Activated naive CD8-positive, alpha-beta T cell treated with anti-CD3 and anti-CD28 coated beads, Interleukin-2, amount 10 ng/mL, durations not matched to agents 7 days and 5 days (primary cell): ENCODE results near the gene PRADC1. TPM values are rescaled to one million over a fixed set of nuclear protein-coding genes. Genes with fewer than 3 reads are reported as not detected.

Source experiments
- ATAC-seq: fragments of 150-1000 bp; cut with Tn5 transposase; one replicate; pipeline ENCODE4 v1.10.0; 2021; ENCODE audit warnings: low read depth, moderate library complexity
- POLR2A ChIA-PET: fragments of 350-600 bp; sonication (Branson Sonifier 250); formaldehyde crosslinking; loops from one replicate; lab custom pipeline; 2021; ENCODE audit warnings: antibody characterized with exemption; lab: Charles Lee
- DNase-seq: peaks from one replicate; pipeline ENCODE4 v3.0.0; 2021
- H3K27ac Mint-ChIP-seq: one replicate; pipeline ENCODE4 v1.8.0; 2022; ENCODE audit warnings: mild to moderate bottlenecking, mixed read lengths
- H3K27me3 Mint-ChIP-seq: one replicate; pipeline ENCODE4 v1.8.0; 2022; ENCODE audit warnings: mild to moderate bottlenecking, moderate library complexity, mixed read lengths
- H3K36me3 Mint-ChIP-seq: one replicate; pipeline ENCODE4 v1.8.0; 2021; ENCODE audit warnings: mild to moderate bottlenecking, mixed read lengths
- H3K4me1 Mint-ChIP-seq: one replicate; pipeline ENCODE4 v1.8.0; 2021; ENCODE audit warnings: mixed read lengths
- H3K4me3 Mint-ChIP-seq: one replicate; pipeline ENCODE4 v1.8.0; 2022; ENCODE audit warnings: mild to moderate bottlenecking, moderate library complexity, mixed read lengths
- H3K9me3 Mint-ChIP-seq: one replicate; pipeline ENCODE4 v1.8.0; 2021; ENCODE audit warnings: mixed read lengths
- total RNA-seq, 2 experiments: library from RNA; stranded (reverse); gene quantifications; one replicate each; pipeline ENCODE4 v1.2.3, GENCODE V29; 2021

PRADC1 gene
- total RNA-seq, 2 experiments from 2014 or later, result 11.6 to 12.5 TPM

GRCh38 chr2:73239776-73240175 lies 6.7 kb upstream of the PRADC1 start:
- peaks cover 33% of the 10 kb centered on the region for H3K4me1 Mint-ChIP-seq
- POLR2A ChIA-PET, result no interaction called here
- peaks cover 18% of the 10 kb centered on the region for H3K36me3 Mint-ChIP-seq
- no peaks in the 10 kb centered on the region for H3K27me3 Mint-ChIP-seq
- DNase-seq, result no peak
- no peaks in the 10 kb centered on the region for H3K9me3 Mint-ChIP-seq
- H3K27ac Mint-ChIP-seq, result no peak overlapping the region
- ATAC-seq, result no peak
- no peak overlapping the region for H3K4me3 Mint-ChIP-seq

GRCh38 chr2:73238976-73239375 lies 5.9 kb upstream of the PRADC1 start:
- no peaks in the 10 kb centered on the region for H3K27me3 Mint-ChIP-seq
- ATAC-seq (no peak), DNase-seq (no peak)
- POLR2A ChIA-PET, result no interaction called here
- H3K9me3 Mint-ChIP-seq, result no peaks in the 10 kb centered on the region
- peaks cover 18% of the 10 kb centered on the region for H3K36me3 Mint-ChIP-seq
- no peak overlapping the region for H3K4me3 Mint-ChIP-seq
- peaks cover 33% of the 10 kb centered on the region for H3K4me1 Mint-ChIP-seq
- H3K27ac Mint-ChIP-seq, result no peak overlapping the region

GRCh38 chr2:73238149-73238548 lies 5.1 kb upstream of the PRADC1 start:
- no peaks in the 10 kb centered on the region for H3K9me3 Mint-ChIP-seq
- no peak for ATAC-seq
- H3K27ac Mint-ChIP-seq, result no peak overlapping the region
- no peaks in the 10 kb centered on the region for H3K27me3 Mint-ChIP-seq
- DNase-seq, result no peak
- POLR2A ChIA-PET, result no interaction called here
- H3K36me3 Mint-ChIP-seq, result peaks cover 18% of the 10 kb centered on the region
- H3K4me3 Mint-ChIP-seq, result no peak overlapping the region
- peaks cover 31% of the 10 kb centered on the region for H3K4me1 Mint-ChIP-seq

- H3K4me3 Mint-ChIP-seq, result peak overlapping the region; percentile 94
Measured at GRCh38 chr2:73237168-73237567, 4.1 kb upstream of the PRADC1 start.

GRCh38 chr2:73235315-73236028 lies 2.4 kb upstream of the PRADC1 start:
- DNase-seq (no peak), ATAC-seq (no peak)
- Mint-ChIP-seq H3K27ac (peak overlapping the region; percentile 88), H3K27me3 (no peaks in the 10 kb centered on the region), H3K4me3 (peak overlapping the region; percentile 94), H3K4me1 (peaks cover 34% of the 10 kb centered on the region), H3K36me3 (peaks cover 14% of the 10 kb centered on the region), H3K9me3 (no peaks in the 10 kb centered on the region)
- POLR2A ChIA-PET, result interaction anchor here (0.7 to 3.2 kb wide), 9 partner anchors 11 to 1100 kb away, joined by 3 to 14 read pairs (median 5); partner anchors contain the start of genes EGR4 and FBXO41

More at GRCh38 chr2:73237168-73237567, 4.1 kb upstream of the PRADC1 start:
- Mint-ChIP-seq H3K27ac (peak overlapping the region; percentile 80), H3K9me3 (no peaks in the 10 kb centered on the region), H3K4me1 (peaks cover 36% of the 10 kb centered on the region), H3K27me3 (no peaks in the 10 kb centered on the region), H3K36me3 (peaks cover 18% of the 10 kb centered on the region)
- DNase-seq (no peak), ATAC-seq (no peak)
- POLR2A ChIA-PET, result no interaction called here

- ATAC-seq, result peak; percentile 61
- H3K27ac Mint-ChIP-seq, result peak within 1 kb of the TSS; percentile 88
- DNase-seq, result peak; percentile 84
- POLR2A ChIA-PET, result interaction anchor here (0.7 to 3.2 kb wide), 17 partner anchors 9 to 944 kb away, joined by 3 to 20 read pairs (median 6); partner anchors contain the start of genes ALMS1, EGR4, FBXO41 and MOB1A
- no peaks in the 10 kb centered on the region for H3K27me3 Mint-ChIP-seq
- peaks cover 14% of the 10 kb centered on the region for H3K36me3 Mint-ChIP-seq
- H3K9me3 Mint-ChIP-seq, result no peaks in the 10 kb centered on the region
- peaks cover 35% of the 10 kb centered on the region for H3K4me1 Mint-ChIP-seq
- peak within 1 kb of the TSS; percentile 94 for H3K4me3 Mint-ChIP-seq
Measured at GRCh38 chr2:73233932-73234832, 1.1 kb upstream of the PRADC1 start, which contains the start of gene CCT7. Gene CCT7, plus strand, starts transcription at chr2:73234308. Its CDS starts 71 bp downstream, at chr2:73234379.

GRCh38 chr2:73232403-73233153 lies 461 bp downstream of the PRADC1 start:
- Mint-ChIP-seq H3K27me3 (no peaks in the 10 kb centered on the region), H3K9me3 (no peaks in the 10 kb centered on the region), H3K4me1 (peaks cover 32% of the 10 kb centered on the region), H3K4me3 (peak overlapping the region; percentile 94), H3K27ac (peak overlapping the region; percentile 88), H3K36me3 (peaks cover 14% of the 10 kb centered on the region)
- ATAC-seq (peak; percentile 2), DNase-seq (no peak)
- POLR2A ChIA-PET, result interaction anchor here (0.7 to 3.2 kb wide), 19 partner anchors 8 to 946 kb away, joined by 3 to 20 read pairs (median 4); partner anchors contain the start of genes ALMS1, EGR4, FBXO41 and MOB1A

- Mint-ChIP-seq H3K36me3 (no peaks in the 10 kb centered on the region), H3K27me3 (no peaks in the 10 kb centered on the region), H3K9me3 (no peaks in the 10 kb centered on the region), H3K27ac (no peak overlapping the region), H3K4me3 (no peak overlapping the region), H3K4me1 (peaks cover 17% of the 10 kb centered on the region)
- POLR2A ChIA-PET, result interaction anchor here (0.8 kb wide), 1 partner anchor 157 kb away, joined by 3 read pairs; the partner anchor contains the start of gene ALMS1
- ATAC-seq (no peak), DNase-seq (no peak)
Measured at GRCh38 chr2:73228631-73229030, 4.4 kb downstream of the PRADC1 start.

GRCh38 chr2:73227086-73227485 lies 6.0 kb downstream of the PRADC1 start:
- DNase-seq (no peak), ATAC-seq (no peak)
- H3K27me3 Mint-ChIP-seq, result no peaks in the 10 kb centered on the region
- H3K4me1 Mint-ChIP-seq, result peaks cover 12% of the 10 kb centered on the region
- no peak overlapping the region for H3K27ac Mint-ChIP-seq
- POLR2A ChIA-PET, result no interaction called here
- H3K36me3 Mint-ChIP-seq, result peaks cover 2% of the 10 kb centered on the region
- no peaks in the 10 kb centered on the region for H3K9me3 Mint-ChIP-seq
- H3K4me3 Mint-ChIP-seq, result no peak overlapping the region

- peaks cover 3% of the 10 kb centered on the region for H3K36me3 Mint-ChIP-seq
- POLR2A ChIA-PET, result interaction anchor here (2.8 kb wide), 1 partner anchor 9 kb away, joined by 14 read pairs; the partner anchor contains the start of genes CCT7 and PRADC1
- H3K9me3 Mint-ChIP-seq, result no peaks in the 10 kb centered on the region
- ATAC-seq (no peak), DNase-seq (no peak)
- peak overlapping the region; percentile 20 for H3K4me3 Mint-ChIP-seq
- H3K27me3 Mint-ChIP-seq, result no peaks in the 10 kb centered on the region
- peaks cover 16% of the 10 kb centered on the region for H3K4me1 Mint-ChIP-seq
- H3K27ac Mint-ChIP-seq, result peak overlapping the region; percentile 82
Measured at GRCh38 chr2:73225513-73226360, 7.3 kb downstream of the PRADC1 start.

GRCh38 chr2:73223821-73224220 lies 9.2 kb downstream of the PRADC1 start:
- Mint-ChIP-seq H3K9me3 (no peaks in the 10 kb centered on the region), H3K4me3 (no peak overlapping the region), H3K27me3 (no peaks in the 10 kb centered on the region), H3K4me1 (peaks cover 12% of the 10 kb centered on the region), H3K36me3 (peaks cover 3% of the 10 kb centered on the region), H3K27ac (no peak overlapping the region)
- POLR2A ChIA-PET, result interaction anchor here (0.5 to 2.8 kb wide), 2 partner anchors 11 to 242 kb away, joined by 3 to 14 read pairs; partner anchors contain the start of genes CCT7 and PRADC1
- no peak for DNase-seq
- no peak for ATAC-seq

- Mint-ChIP-seq H3K27me3 (no peaks in the 10 kb centered on the region), H3K4me3 (no peak overlapping the region), H3K27ac (no peak overlapping the region), H3K4me1 (peaks cover 22% of the 10 kb centered on the region), H3K36me3 (peaks cover 3% of the 10 kb centered on the region), H3K9me3 (no peaks in the 10 kb centered on the region)
- DNase-seq, result no peak
- POLR2A ChIA-PET, result no interaction called here
- no peak for ATAC-seq
Measured at GRCh38 chr2:73218298-73218697, 14.7 kb downstream of the PRADC1 start.
